ENCODE data around the gene PLSCR3. TPM values are rescaled to one million over a fixed set of nuclear protein-coding genes. Genes with fewer than 3 reads are reported as not detected.

The PLSCR3 gene
- total RNA-seq, 6 experiments from 2014 or later: 85.6 to 114 (median 98.5) TPM

- TF ChIP-seq CTCF (IDR thresholded peaks at IDR 0.05): no peak; the same call in 1 of the 2 replicates
- Mint-ChIP-seq H3K36me3 (ENCODE audit: low read depth) (peaks cover 9% of the 10 kb centered on the region; the same call in 1 of the 2 replicates), H3K9me3 (no peaks in the 10 kb centered on the region), H3K4me3 (peak overlapping the region; percentile 95), H3K27me3 (ENCODE audit: insufficient read depth) (peaks cover 2% of the 10 kb centered on the region; the same call in 1 of the 2 replicates), H3K27ac (peak overlapping the region; percentile 68; the same call in 1 of the 2 replicates), H3K4me1 (ENCODE audit: low read depth) (peaks cover 6% of the 10 kb centered on the region)
- DNase-seq: no peak
These were observed 493 bp downstream of the PLSCR3 start for GRCh38 chr17:7393613-7394451.

- peaks cover 6% of the 10 kb centered on the region for H3K4me1 Mint-ChIP-seq (ENCODE audit: low read depth)
- H3K27ac Mint-ChIP-seq: 0 out of 2 replicates have a peak overlapping the region, but pooled peaks have one; percentile 5
- DNase-seq: no peak
- peaks cover 9% of the 10 kb centered on the region; the same call in 1 of the 2 replicates for H3K36me3 Mint-ChIP-seq (ENCODE audit: low read depth)
- H3K4me3 Mint-ChIP-seq: peak overlapping the region; percentile 95
- H3K9me3 Mint-ChIP-seq: no peaks in the 10 kb centered on the region
- TF ChIP-seq CTCF (IDR thresholded peaks at IDR 0.05): no peak
- H3K27me3 Mint-ChIP-seq (ENCODE audit: insufficient read depth): peaks cover 2% of the 10 kb centered on the region; the same call in 1 of the 2 replicates
These were observed 1.4 kb downstream of the PLSCR3 start for GRCh38 chr17:7392696-7393612.

- H3K4me1 Mint-ChIP-seq (ENCODE audit: low read depth): peaks cover 6% of the 10 kb centered on the region
- H3K36me3 Mint-ChIP-seq (ENCODE audit: low read depth): peaks cover 9% of the 10 kb centered on the region; the same call in 1 of the 2 replicates
- H3K9me3 Mint-ChIP-seq: no peaks in the 10 kb centered on the region
- no peak for TF ChIP-seq CTCF (IDR thresholded peaks at IDR 0.05)
- H3K27me3 Mint-ChIP-seq (ENCODE audit: insufficient read depth): peaks cover 2% of the 10 kb centered on the region; the same call in 1 of the 2 replicates
- no peak overlapping the region for H3K27ac Mint-ChIP-seq
- no peak for DNase-seq
- H3K4me3 Mint-ChIP-seq: no peak overlapping the region
These were observed 3.0 kb downstream of the PLSCR3 start for GRCh38 chr17:7391307-7391706.

GRCh38 chr17:7389924-7390910, 4.1 kb downstream of the PLSCR3 start:
- H3K4me3 Mint-ChIP-seq: no peak overlapping the region
- H3K9me3 Mint-ChIP-seq: no peaks in the 10 kb centered on the region
- TF ChIP-seq CTCF (IDR thresholded peaks at IDR 0.05): no peak
- H3K36me3 Mint-ChIP-seq (ENCODE audit: low read depth): peaks cover 9% of the 10 kb centered on the region; the same call in 1 of the 2 replicates
- no peak for DNase-seq
- no peak overlapping the region for H3K27ac Mint-ChIP-seq
- peaks cover 5% of the 10 kb centered on the region for H3K4me1 Mint-ChIP-seq (ENCODE audit: low read depth)
- no peaks in the 10 kb centered on the region; the same call in 1 of the 2 replicates for H3K27me3 Mint-ChIP-seq (ENCODE audit: insufficient read depth)
